GOT3 (cell line): ENCODE results near the gene CNTNAP4.

ENCODE experiments used
- DNase-seq: peaks from one replicate; lab custom pipeline; 2025; ENCODE audit warnings: mixed read lengths; lab: John Stamatoyannopoulos, UW

CNTNAP4 gene

DNA sequence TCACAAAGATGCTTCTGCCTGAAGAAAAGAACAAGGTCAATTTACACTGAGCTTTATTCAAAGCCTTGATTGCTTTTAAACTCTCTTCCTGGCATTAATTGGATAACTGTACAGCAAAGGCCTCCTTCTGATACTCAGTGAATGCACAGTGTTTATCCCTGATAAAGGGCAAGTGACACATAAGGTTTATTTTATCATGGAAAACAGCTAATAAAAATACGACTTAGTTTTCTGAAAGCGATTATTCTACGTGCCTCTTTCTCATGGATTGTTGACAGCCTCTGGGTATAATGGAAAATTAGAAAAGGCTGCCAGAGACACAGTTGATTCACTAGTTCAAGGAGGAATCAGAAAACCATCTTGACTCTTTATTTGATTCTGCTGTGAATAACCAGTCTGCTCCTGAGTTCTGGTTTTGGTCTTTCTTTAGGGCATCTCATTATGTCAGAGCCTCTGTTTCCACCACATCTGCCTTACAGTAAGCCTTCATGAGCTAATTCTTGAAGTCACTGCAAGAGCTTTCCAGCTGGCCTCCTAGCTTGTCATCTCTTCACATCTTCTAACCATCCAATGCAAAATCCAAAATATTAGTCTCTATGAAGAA, 212.9 kb downstream of the CNTNAP4 start:
- no peak for DNase-seq

DNA sequence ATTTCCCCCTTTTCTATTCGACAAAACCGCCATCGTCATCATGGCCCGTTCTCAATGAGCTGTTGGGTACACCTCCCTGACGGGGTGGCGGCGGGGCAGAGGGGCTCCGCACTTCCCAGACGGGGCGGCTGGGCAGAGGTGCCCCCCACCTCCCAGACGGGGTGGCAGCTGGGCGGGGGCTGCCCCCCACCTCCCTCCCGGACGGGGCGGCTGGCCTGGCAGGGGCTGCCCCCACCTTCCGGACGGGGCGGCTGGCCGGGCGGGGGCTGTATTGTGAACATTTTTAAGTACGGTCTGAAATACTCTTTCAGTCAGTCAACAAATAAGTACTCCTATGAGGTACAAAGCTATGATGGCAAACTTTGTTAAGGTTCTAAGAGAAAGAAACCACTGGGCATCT, 222.8 kb downstream of the CNTNAP4 start:
- DNase-seq: no peak

- DNase-seq: no peak
These were observed 224.9 kb downstream of the CNTNAP4 start for GRCh38 chr16:76502063-76502462.

GRCh38 chr16:76502555-76502954, 225.4 kb downstream of the CNTNAP4 start:
- DNase-seq: no peak

DNA sequence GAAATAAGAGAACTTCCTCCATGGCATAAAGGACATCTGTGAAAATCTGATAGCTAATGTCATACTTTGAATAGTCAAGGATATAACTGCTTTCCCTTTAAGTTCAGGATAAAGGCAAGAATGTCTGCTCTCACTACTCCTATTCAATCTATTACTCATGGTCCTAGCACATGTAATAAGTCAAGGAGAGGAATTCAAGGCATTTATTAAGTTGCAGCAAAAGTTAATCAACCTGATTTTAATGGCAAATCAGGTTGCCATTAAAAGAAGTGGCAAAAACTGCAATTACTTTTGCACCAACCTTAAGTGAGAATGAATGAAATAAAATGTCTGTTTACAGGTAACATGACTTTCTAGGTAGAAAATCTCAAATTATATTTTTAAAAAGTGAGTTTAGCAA, 225.9 kb downstream of the CNTNAP4 start:
- DNase-seq: no peak

DNA sequence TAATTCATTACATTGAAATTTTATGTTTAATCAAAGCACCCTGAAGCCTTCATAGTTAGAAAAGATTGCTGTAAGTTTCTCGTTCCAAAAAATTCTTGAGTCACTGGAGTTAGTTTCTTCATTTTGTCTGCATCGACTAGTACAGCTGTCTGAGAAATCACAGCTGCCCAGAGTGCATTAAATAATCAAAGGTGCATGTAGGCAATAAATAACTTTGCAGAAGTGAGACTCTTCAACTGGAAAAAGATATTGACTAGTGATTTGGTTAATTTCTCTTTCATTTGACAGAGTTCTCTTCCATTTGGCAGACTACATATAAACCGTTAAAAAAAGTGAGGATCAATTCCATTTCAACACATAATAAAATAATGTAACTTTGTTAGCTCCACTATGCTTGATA, 234.0 kb downstream of the CNTNAP4 start:
- DNase-seq: no peak

- no peak for DNase-seq
These were observed 241.6 kb downstream of the CNTNAP4 start for GRCh38 chr16:76518781-76519180.

DNA sequence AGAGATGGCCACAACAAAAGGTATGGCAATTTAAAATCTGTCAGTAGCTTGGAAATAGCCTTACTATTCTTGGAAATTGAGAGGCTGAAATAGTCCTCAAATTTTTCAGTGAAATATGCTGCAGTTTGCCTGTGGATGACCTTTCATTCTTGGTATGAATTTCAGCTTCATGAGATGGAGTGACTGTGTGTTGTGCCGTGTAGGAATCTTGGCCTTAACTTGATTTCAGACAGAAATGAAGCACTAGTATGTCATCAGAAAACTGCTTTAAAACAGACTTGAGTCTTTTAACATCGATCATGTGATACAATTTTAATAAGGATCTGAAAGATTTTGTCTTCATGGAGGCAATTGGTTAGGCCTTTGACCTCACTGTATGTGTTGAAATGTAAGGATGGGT, 247.2 kb downstream of the CNTNAP4 start:
- no peak for DNase-seq

- DNase-seq: no peak
These were observed 247.6 kb downstream of the CNTNAP4 start for GRCh38 chr16:76524769-76525168.

DNA sequence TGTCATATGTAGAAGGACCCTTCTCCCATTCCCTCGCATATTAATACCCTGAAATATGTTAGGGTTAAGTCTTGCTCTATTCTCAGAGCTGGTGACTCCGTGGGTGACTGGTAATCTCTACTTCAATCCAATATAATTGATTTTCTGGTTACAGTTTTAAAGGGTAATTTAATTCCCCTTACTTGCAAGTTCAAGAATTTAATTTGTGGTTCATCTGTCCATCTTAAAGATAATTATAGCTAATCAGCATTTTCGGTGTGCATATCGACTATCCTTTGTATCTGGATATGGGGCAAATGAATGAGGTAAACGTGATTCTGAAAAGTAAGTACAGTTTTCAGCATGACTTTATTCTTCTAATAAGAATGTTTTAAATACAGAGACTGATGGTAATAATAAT, 250.0 kb downstream of the CNTNAP4 start:
- DNase-seq: no peak

DNA sequence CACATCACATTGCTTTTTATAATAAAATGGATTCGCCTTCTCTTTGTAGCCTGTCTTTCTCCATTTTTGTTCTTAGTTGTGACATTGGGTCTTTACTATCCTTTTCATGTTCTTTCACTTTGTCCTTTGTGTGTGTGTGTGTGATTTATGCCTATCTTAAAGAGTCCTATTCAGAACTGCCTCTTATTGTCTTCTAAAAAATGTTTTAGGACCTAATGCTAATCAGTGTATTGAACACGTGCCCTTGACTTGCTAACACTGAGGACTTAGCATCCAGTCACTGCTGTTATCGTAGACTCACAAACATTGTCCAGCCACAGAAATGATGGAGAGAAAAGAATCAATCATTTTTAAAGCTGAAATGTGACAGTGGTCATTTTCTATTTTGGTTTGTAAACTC, 251.9 kb downstream of the CNTNAP4 start:
- DNase-seq: no peak

DNA sequence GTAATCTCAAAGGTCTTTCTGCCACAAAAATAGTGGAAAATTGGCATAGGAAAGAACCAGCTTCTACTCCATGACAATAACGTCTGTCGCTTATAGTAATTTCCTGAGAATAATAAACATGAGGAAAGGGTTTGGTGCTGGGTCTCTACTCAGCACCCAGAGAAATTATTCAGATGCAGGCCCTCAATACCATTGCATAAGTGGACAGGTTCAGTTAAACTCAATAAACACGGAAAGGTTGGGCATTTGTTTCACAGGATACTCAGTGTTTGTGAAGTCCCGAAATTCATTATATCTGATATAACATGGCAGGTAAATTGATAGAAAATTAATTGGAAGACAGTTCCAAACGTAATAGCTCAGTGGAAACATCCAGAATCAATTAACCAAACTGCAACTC, 254.0 kb downstream of the CNTNAP4 start:
- DNase-seq: no peak

- no peak for DNase-seq
These were observed 255.2 kb downstream of the CNTNAP4 start for GRCh38 chr16:76532188-76532973.

- no peak for DNase-seq
These were observed 262.4 kb downstream of the CNTNAP4 start for GRCh38 chr16:76539609-76540008.

DNA sequence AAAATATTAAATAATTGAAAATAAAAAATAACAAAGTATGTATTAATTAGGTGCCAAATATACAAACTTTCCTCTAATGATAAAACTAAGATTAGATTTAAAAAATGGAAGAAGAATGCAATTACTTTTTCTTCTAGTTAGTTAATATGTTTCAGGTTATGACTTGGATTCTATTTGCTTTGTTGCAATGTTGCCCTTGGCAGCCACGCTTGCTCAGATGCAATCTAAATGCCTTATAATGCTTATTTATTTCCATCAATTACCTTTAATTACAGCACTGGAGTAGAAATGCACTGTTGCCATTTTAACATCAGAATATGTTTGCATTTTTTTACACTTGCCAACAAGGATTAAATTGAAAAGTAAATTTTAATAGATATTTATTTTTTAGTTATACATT, 263.9 kb downstream of the CNTNAP4 start:
- DNase-seq: no peak

- DNase-seq: no peak
These were observed 288.3 kb downstream of the CNTNAP4 start for GRCh38 chr16:76565542-76565941.

- DNase-seq: no peak
These were observed 294.6 kb downstream of the CNTNAP4 start for GRCh38 chr16:76571755-76572154.

DNA sequence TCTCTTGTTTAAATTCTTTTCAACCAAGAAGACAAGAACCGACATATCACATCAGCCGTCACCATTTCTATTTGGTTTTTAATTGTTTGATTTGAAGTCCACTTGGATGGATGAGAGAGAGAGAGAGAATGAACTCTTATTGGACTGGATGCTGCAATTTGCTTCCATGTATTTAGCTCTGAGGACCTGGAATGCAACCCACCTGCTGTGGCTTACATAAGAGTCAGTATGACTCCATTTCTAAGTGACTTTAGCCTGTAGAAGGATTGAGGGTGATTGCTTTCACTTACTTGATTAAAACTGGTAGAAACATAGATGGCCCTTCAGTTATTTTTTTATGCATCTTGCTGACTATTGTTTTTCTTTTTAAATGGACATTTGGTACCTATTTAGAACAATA, 296.1 kb downstream of the CNTNAP4 start:
- no peak for DNase-seq

GRCh38 chr16:76574651-76575050, 297.4 kb downstream of the CNTNAP4 start:
- DNase-seq: no peak

- no peak for DNase-seq
These were observed 299.3 kb downstream of the CNTNAP4 start for GRCh38 chr16:76576526-76576925.

DNA sequence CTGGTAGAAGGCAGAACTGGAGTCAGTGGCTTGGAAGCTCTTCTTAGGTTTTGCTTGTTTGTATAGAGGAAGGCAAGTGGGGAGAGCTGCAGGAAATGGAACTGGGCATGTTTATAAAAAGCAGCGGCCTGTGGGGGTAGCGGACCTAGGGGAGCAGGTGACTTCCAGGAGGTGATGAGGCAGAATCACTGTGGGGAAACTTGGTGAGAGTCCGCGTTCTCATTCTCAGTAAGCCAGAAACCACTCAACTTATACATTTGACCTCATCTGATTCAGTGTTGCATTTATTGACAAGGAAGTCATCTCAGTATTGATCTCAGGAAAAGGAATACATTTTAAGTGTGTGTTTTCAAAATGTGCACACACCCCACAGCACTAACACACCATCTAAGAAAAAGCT, 299.8 kb downstream of the CNTNAP4 start:
- no peak for DNase-seq

- DNase-seq: no peak
These were observed 302.2 kb downstream of the CNTNAP4 start for GRCh38 chr16:76579277-76579922.

GRCh38 chr16:76583466-76583865, 306.3 kb downstream of the CNTNAP4 start:
- no peak for DNase-seq
